Endometrium (tissue), 2 donors: ENCODE results near the gene PRR9.

Experiments
- FAIRE-seq: peaks from 2 replicates; lab custom pipeline; 2012; peaks lifted over from hg19 to GRCh38; lab: Jason Lieb, UNC
- donor health status: control.
- donor health status: control.

PRR9 gene

DNA sequence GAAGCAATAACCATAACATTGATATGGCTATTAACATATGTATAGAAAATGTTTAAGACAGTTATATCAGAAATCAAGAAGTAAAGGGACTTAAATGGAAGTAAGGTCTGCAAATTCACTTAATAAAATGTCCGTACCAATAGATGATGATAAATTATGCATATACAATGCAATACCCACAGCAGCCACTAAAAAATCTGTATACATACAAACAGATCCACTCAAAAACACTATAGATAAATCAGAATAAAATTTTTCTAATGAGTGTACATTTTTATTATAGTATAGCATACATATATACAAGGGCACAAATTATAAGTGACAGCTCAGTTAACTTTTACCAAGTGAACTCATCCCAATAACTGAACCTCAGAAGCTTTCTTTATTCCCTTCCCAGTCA, 48.1 kb downstream of the PRR9 start:
- FAIRE-seq = no peak
